HG03108 (cell line): ENCODE data around the gene ZKSCAN5.
"Not testable (repeated sequence)": the region's sequence is repeated elsewhere in the genome, so short reads cannot be mapped to it uniquely, and the experiment has no call there.

Source experiments
- ATAC-seq: cut with Tn5 transposase; IDR thresholded peaks from one replicate; pipeline ENCODE4 v1.9.1; 2021; ENCODE audit warnings: moderate library complexity; ENCODE audit not compliant: unreplicated experiment

Gene ZKSCAN5

DNA sequence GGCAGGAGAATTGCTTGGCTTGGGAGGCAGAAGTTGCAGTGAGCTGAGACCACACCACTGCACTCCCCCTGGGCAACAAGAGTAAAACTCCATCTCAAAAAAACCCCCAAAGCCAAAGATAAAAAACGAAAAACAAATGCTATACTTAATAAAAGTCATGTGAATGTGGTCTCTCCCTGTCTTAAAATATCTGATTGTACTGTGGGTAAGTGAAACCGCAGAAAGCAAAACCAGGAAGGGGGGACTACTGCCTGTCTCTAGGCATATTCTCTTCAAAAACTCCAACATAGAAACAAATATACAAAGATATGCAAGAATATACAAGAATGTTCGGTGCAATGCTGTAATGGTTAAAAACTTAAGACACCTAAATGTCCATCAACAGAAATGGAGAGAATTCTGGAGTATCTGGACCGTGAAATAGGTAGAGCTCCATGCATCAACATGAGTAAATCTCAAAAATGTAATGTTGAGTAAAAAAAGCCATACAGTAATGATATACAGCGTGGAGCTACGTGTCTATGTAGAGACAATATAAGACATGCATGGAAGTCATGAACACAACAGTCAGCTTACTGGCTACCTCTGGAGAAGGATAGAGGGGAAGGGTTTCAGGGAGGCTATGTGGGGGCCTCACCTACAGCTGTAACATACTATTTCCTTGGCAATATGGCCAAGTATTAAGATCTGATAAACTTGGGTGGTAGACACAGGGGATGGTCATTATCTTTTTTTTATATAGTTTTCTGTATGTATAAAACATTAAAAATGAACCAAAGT is 6.5 kb upstream of the ZKSCAN5 start:
- ATAC-seq = no peak

DNA sequence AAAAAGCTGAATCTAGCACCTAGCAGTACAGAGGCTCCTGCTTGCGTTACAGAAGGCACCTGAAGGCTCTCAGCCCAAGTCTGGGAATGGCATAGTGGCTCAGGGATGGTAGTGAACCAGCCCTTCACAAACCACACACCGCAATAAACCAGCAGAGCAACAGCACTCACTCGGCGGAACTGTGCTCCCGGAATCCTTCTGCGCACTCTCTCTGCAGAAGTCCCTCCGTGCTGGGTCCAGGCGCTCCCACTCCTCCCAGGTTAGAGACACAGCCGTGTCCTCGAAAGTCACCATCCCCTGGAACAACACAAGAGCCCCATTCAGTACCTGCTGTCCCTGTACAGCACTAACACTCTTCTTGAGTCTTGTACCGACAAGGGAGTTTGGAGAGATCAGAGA is 5.9 kb upstream of the ZKSCAN5 start:
- ATAC-seq = no peak

DNA sequence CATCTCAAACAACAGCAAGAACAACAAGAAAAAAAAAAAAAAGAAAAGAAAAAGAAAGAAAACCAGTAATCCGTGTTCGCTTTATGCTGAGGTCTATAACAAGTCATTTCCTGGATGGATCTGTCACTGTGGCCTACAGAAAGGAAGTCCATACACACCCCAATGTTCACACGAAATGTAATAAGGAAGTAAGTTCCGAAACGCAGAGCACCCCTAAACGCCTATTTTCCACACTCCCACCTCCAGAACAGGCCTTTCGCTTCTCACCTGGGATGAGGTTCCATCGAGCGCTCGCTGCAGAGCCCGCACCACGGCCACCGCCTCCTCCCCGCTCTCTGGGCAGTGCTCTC is 5.1 kb upstream of the ZKSCAN5 start:
- peak; percentile 11 for ATAC-seq

DNA sequence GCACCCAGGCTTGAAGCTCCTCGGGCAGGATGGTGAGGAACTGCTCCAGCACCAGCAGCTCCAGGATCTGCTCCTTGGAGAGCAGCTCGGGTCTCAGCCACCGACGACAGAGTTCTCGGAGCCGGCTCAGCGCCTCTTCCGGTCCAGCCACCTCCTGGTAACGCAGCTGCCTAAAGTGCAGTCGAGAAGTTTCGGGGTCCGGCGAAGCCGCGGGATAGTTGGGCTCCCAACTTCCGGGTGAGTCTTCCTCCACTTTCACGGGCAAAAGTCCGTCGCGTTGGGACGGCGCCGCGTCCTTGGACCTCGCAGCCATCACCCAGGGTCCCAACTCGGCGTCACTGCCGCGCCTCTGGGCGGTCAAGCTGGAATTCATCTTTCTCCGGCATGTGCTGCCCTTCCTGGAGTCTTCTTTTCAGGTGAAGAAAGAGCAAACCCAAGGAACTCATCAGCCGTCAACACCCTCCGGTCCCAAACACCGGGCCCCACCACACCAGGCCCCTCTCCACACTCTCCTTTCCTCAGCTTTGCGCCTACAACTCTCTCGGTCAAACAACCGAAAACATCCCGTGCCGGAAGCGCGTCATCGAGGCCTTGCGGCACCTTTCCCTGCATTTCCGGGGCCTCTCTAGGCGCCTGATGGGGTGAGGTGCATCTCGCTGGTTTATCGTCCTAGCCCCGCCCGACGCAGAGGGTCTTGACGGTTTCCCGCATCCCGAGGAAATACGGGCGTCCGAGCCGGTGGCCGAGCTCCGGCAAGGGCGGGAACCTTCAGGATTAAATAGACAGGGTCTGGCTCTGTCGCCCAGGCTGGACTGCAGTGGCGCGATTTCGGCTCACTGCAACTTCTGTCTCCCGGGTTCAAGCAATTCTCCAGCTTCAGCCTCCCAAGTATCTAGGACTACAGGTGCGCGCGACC is 4.5 kb upstream of the ZKSCAN5 start, which contains the start of gene ZNF394:
ZNF394 (minus strand) TSS at position 561 of the 916 bp plus-strand sequence; CDS start at position 373, 188 bp downstream.
- peak; percentile 39 for ATAC-seq

DNA sequence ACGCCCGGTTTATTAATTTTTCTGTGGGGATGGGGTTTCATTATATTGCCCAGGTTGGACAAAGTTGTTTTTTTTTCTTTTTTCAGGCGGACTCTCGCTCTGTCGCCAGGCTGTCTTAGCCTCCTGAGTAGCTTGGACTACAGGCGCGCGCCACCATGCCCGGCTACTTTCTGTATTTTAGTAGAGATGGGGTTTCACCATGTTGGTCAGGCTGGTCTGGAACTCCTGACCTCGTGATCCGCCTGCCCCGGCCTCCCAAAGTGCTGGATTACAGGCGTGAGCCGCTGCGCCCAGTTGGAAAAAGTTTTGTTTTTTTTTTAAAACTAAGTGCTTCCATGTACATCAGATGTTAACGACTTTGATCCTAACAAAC is 3.8 kb upstream of the ZKSCAN5 start:
- ATAC-seq = no peak

DNA sequence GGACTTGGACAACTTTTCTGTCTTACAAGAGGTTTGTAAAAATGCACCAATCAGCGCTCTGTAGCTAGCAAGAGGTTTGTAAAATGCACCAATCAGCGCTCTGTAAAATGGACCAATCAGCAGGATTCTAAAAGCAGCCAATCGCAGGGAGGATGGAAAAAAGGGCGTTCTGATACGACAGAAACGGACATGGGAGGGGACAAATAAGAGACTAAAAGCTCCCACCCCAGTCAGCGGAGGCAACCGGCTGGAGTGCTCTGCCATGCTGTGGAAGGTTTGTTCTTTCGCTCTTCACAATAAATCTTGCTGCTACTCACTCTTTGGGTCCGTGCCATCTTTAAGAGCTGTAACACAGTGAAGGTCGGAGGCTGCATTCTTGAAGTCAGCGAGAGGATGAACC is 3.2 kb upstream of the ZKSCAN5 start:
- not testable (repeated sequence) for ATAC-seq

DNA sequence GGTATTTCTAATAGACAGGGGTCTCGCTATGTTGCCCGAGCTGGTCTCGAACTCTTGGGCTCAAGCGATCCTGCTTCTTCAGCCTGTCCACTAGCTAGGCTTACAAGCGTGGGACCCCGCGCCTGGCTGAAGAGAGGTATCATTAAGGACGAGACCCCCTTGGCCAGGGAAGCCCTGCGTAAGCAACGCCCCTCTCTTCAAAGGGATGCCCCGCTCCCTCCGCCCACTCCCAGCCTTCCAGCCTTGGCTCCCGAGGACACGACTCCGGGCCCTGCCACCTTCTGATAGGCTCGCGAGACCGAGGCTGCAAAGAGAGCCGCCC is 220 bp upstream of the ZKSCAN5 start:
- ATAC-seq = no peak

DNA sequence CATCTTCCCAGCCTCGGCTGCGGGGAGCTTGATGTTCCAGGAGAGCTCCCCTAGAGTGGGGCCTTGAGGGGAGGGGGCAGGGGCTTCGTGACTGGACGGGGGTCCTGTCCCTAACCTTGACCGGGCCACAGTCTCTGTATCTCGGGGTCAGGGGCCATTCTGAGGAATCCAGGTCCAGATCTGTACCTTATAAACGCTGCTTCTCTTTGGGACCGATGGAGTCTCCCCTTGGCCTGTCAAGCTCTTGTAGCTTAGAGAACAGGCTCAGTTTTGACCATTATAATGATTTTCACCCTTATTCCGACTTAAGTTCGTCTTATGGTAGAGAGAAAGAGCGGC is 831 bp downstream of the ZKSCAN5 start:
- no peak for ATAC-seq

DNA sequence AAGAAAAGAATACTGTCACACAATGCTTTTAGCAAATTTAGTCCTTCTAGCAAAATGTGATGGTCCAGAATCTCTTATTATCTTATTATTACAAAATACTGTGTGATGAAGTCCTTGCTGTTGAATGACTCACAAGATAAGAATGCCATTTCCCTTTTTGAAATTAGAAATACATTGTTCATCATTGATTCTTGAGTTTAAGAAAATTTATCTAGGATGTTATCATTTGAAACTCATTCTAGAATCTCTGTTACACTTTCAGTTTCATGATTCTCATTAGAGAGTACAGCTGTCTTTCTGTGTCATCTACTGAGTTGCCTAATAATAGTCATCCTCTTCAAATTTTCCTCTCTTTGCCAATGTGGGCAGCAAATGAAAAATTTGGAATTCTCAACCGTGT is 9.6 kb downstream of the ZKSCAN5 start:
- ATAC-seq = no peak

DNA sequence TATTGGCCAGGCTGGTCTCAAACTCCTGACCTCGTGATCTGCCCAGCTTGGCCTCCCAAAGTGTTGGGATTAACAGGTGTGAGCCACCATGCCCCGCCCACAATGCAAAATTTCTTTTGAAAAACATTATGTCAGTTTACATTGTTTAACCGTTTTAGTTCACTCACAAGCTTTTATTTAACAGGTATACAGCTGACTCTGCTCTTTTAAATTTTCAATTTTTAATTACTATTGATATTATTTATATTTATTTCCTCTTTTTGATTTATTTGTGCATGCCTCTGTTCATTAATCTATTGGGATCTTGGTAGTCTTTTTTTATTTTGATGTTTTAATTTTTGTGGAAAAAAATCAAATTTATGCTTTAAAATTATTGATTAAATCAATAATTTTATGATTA is 16.9 kb downstream of the ZKSCAN5 start:
- no peak for ATAC-seq

DNA sequence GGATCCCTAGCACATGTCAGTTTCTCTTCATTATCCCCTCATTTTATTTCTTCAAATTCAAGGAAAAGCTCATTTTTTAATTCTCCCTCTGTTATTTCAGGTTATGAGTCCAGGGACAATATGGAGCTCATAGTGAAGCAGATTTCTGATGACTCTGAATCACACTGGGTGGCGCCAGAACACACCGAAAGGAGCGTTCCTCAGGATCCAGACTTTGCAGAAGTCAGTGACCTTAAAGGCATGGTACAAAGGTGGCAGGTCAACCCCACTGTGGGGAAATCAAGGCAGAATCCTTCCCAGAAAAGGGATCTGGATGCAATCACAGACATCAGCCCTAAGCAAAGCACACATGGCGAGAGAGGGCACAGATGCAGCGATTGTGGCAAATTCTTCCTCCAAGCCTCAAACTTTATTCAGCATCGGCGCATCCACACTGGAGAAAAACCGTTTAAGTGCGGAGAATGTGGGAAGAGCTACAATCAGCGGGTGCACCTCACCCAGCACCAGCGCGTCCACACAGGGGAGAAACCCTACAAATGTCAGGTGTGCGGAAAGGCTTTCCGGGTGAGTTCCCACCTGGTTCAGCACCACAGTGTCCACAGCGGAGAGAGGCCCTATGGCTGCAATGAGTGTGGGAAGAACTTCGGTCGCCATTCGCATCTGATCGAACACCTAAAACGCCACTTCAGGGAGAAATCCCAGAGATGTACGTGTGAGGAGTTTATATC is 21.4 kb downstream of the ZKSCAN5 start:
- ATAC-seq = no peak

DNA sequence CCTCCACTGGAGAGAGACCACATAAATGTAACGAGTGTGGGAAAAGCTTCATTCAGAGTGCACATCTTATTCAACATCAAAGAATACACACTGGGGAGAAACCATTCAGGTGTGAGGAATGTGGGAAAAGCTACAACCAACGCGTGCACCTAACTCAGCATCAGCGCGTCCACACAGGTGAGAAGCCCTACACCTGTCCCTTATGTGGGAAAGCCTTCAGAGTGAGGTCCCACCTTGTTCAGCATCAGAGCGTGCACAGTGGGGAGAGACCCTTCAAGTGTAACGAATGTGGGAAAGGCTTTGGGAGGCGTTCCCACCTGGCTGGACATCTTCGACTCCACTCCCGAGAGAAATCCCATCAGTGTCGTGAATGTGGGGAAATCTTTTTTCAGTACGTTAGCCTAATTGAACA is 26.9 kb downstream of the ZKSCAN5 start:
- no peak for ATAC-seq

DNA sequence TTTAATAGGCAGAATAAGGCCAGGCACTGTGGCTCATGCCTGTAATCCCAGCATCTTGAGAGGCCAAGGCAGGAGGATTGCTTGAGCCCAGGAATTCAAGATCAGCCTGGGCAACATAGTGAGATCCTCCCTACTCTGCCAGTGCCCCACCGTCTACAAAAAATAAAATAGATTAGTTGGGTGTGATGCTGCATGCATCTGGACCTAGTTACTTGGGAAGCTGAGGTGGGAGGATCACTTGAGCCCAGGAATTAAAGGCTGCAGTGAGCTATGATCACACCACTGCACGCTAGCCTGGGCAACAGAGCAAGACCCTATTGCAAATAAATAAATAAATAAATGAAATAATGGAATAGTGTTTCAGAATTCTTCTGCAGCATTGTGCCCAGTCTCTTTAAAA is 31.2 kb downstream of the ZKSCAN5 start:
- no peak for ATAC-seq

DNA sequence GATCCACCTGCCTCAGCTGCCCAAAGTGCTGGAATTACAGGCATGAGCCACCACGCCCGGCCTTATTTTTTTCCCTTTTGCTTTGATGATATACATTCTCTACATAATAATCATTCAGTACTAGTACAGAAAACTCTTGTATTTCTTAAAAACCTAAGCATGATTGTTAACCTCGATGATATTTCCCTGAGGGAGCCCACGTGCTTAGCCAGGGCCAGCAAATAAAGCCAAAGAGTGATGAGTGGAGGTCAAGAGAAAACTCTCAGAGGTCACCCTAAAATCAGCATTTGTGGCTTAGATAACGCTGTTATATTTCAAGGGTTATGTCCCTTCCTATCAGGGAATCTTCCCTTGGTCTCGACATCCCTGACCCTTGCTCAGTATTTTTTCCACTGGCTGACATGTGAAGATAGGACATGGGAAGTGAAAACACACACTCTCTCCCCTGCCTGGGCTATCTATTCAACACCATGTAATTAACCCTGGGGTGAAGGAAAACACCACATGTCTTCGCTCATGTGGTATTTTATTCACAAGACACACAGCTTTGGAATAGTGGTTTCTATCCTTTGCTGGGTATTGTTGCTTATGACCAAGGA is 34.9 kb downstream of the ZKSCAN5 start:
- ATAC-seq = no peak

DNA sequence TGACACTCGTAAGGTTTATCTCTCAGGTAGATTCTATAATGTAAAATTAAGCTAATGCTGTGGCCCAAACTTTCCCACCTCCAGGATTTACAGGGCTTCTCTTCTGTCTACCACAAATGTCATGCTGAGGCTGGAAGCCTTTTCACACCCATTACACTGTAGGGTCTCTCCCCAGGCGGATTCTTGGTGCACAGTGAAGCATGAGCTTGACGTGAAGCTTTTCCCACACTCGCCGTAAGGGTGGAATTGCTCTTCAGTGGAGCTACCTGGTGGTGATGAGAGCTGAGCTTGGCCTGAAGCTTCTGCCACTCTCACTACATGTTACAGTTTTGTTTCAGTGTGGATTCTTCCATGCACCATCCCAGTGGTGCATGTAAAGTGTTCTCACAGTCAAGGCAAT is 36.1 kb downstream of the ZKSCAN5 start:
- ATAC-seq = no peak

DNA sequence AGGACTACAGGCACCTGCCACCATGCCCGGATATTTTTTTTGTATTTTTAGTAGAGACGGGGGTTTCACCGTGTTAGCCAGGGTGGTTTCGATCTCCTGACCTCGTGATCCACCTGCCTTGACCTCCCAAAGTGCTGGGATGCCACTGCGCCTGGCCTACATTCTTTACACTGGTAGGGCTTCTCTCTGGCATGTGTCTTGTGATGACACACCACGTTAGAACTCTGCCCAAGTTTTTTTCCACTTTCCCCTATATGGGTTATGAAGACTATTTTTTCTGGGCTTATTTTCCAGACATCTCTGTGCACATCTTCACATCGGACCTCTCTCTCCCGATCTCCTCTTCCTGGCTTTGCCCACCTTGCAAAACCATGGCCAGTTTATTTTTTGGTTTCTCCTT is 36.8 kb downstream of the ZKSCAN5 start:
- no peak for ATAC-seq

DNA sequence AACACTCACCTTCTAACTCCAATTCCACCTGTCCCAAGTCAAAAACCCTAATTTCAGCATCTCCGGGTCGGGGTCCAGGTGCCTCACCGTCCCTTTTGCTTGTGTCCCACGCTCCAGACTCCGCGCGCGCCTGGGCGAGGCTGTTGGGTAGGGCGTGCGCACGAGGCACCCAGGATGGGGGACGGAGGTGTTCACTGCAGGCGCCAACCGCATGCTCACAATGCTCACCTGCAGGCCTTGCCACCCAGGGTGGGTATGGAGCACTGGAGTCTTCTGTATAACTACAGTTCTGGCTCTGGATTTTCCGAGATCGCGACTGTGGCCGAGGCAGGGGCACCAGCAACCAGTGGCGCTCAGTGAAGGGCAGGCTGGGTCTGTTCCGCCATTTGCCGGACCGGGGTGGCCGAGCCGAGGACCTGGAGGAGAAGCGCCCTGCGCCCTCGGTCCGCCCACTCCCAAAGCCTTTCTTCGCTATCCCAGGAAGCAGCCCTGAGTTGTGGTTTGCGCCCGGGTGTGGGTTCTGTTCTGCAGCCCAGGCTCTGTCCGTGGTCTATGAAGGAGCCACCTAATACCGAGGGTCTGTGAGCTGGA is 38.7 kb downstream of the ZKSCAN5 start:
- ATAC-seq = no peak

DNA sequence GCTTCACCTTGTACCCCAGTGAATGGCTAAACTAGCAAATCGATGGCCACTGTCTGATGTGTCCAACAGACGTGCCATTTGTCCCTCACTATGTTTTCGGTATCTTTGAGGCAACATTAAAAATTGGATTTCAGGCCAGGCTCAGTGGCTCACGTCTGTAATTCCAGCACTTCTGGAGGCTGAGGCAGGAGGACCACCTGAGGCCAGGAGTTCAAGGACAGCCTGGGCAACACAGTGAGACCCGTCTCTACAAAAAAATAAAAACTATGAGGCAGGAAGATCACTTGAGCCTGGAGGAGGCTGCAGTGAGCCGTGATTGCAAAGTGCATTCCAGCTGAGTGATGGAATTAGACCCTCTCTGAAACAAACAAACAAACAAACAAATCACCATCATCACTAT is 39.5 kb downstream of the ZKSCAN5 start:
- ATAC-seq = no peak

DNA sequence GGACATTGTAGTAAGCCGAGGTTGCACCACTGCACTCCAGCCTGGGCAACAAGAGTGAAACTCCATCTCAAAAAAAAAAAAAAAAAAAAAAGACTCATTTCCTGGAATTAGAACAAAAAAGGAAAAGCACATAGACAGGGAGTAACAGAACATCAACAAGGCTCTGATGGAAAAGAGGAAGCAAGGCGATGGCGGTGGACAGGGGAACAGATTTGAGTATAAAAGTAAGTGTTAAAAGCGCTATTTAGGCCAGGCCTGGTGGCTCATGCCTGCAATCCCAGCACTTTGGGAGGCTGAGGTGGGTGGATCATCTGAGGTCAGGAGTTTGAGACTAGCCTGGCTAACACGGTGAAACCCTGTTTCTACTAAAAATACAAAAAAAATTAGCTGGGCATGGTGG is 40.8 kb downstream of the ZKSCAN5 start:
- not testable (repeated sequence) for ATAC-seq

DNA sequence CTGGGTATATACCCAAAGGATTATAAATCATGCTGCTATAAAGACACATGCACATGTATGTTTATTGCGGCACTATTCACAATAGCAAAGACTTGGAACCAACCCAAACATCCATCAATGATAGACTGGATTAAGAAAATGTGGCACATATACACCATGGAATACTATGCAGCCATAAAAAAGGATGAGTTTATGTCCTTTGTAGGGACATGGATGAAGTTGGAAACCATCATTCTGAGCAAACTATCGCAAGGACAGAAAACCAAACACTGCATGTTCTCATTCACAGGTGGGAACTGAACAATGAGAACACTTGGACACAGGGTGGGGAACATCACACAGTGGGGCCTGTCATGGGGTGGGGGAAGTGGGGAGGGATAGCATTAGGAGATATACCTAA is 45.1 kb downstream of the ZKSCAN5 start:
- ATAC-seq = not testable (repeated sequence)

DNA sequence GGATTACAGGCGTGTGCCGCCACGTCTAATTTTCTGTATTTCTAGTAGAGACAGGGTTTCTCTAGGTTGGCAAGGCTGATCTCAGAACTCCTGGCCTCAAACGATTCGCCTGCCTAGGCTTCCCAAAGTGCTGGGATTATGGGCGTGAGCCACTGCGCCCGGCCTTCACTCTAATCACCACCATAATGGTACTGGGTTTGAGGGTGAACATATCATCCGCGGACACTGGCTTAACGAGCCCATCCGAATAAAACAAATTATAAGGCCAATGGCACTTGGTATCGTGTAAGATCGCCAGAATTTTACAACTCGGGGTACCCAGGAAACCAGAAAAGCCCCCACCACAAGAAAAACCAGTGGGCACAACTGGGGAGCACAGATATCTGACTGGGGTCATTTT is 46.9 kb downstream of the ZKSCAN5 start:
- no peak for ATAC-seq
